H9 (cell line): ENCODE results near the gene PXDC1. TPM values are rescaled to one million over a fixed set of nuclear protein-coding genes. Genes with fewer than 3 reads are reported as not detected.

Source experiments
- DNase-seq: peaks from one replicate; pipeline ENCODE4 v3.0.0-alpha.2; 2017
- H2AFZ ChIP-seq: one replicate; pipeline ENCODE4 v1.6.1; 2013; ENCODE audit warnings: mild to moderate bottlenecking, low read length, control low read depth, moderate library complexity
- H2AK5ac ChIP-seq: 2 replicates; pipeline ENCODE4 v1.6.1; 2013; ENCODE audit warnings: low read length, control low read depth, mixed read lengths; ENCODE audit not compliant: insufficient read length
- H2BK120ac ChIP-seq: one replicate; pipeline ENCODE4 v1.6.1; 2013; ENCODE audit warnings: low read depth, mild to moderate bottlenecking, low read length, control low read depth, inconsistent platforms; ENCODE audit not compliant: poor library complexity, severe bottlenecking
- H2BK12ac ChIP-seq: 2 replicates; pipeline ENCODE4 v1.6.1; 2013; ENCODE audit warnings: low read length, control low read depth, mixed read lengths, low read depth; ENCODE audit not compliant: insufficient read length
- H2BK15ac ChIP-seq: 2 replicates; pipeline ENCODE4 v1.6.1; 2013; ENCODE audit warnings: low read depth, low read length, control low read depth
- H2BK20ac ChIP-seq: one replicate; pipeline ENCODE4 v1.6.1; 2013; ENCODE audit warnings: low read depth, mild to moderate bottlenecking, low read length, control low read depth, inconsistent platforms; ENCODE audit not compliant: poor library complexity, severe bottlenecking
- H2BK5ac ChIP-seq: 2 replicates; pipeline ENCODE4 v1.6.1; 2013; ENCODE audit warnings: low read length, control low read depth, mixed read lengths; ENCODE audit not compliant: insufficient read length
- H3K14ac ChIP-seq: 2 replicates; pipeline ENCODE4 v1.6.1; 2013; ENCODE audit warnings: low read length, control low read depth; ENCODE audit not compliant: insufficient read depth
- H3K18ac ChIP-seq: 2 replicates; pipeline ENCODE4 v1.6.1; 2013; ENCODE audit warnings: low read depth, mild to moderate bottlenecking, mixed read lengths, low read length, control low read depth; ENCODE audit not compliant: insufficient read length
- H3K23ac ChIP-seq: 2 replicates; pipeline ENCODE4 v1.6.1; 2013; ENCODE audit warnings: low read length, control low read depth, mixed read lengths, low read depth; ENCODE audit not compliant: insufficient read length
- H3K23me2 ChIP-seq: 2 replicates; pipeline ENCODE4 v1.6.1; 2013; ENCODE audit warnings: low read depth, mild to moderate bottlenecking, mixed read lengths, low read length, control low read depth; ENCODE audit not compliant: insufficient read length, poor library complexity, severe bottlenecking
- H3K27ac ChIP-seq: 2 replicates; pipeline ENCODE4 v1.5.1; 2013; ENCODE audit warnings: low read length, control low read depth, mixed read lengths, low read depth; ENCODE audit not compliant: insufficient read length
- H3K27me3 ChIP-seq: 2 replicates; pipeline ENCODE4 v1.6.1; 2013; ENCODE audit warnings: low read length, control low read depth, inconsistent platforms; ENCODE audit not compliant: insufficient read depth
- H3K4ac ChIP-seq: 2 replicates; pipeline ENCODE4 v1.6.1; 2013; ENCODE audit warnings: low read depth, mild to moderate bottlenecking, control low read depth, inconsistent platforms, low read length, moderate library complexity
- H3K4me1 ChIP-seq: 2 replicates; pipeline ENCODE4 v1.6.1; 2013; ENCODE audit warnings: low read length, control low read depth, inconsistent platforms; ENCODE audit not compliant: insufficient read depth
- H3K4me2 ChIP-seq: 2 replicates; pipeline ENCODE4 v1.6.1; 2013; ENCODE audit warnings: low read length, control low read depth, mixed read lengths; ENCODE audit not compliant: insufficient read length, insufficient read depth
- H3K56ac ChIP-seq: 2 replicates; pipeline ENCODE4 v1.6.1; 2013; ENCODE audit warnings: low read depth, mild to moderate bottlenecking, mixed read lengths, low read length, control low read depth; ENCODE audit not compliant: insufficient read length
- H3K79me1 ChIP-seq: 2 replicates; pipeline ENCODE4 v1.6.1; 2013; ENCODE audit warnings: low read depth, mild to moderate bottlenecking, moderate library complexity, low read length, control low read depth, inconsistent platforms; ENCODE audit not compliant: insufficient read depth, poor library complexity, severe bottlenecking
- H3K79me2 ChIP-seq: 2 replicates; pipeline ENCODE4 v1.6.1; 2013; ENCODE audit warnings: low read length, control low read depth, inconsistent platforms; ENCODE audit not compliant: insufficient read depth
- H3K9ac ChIP-seq: 2 replicates; pipeline ENCODE4 v1.6.1; 2013; ENCODE audit warnings: low read length, control low read depth, mixed read lengths; ENCODE audit not compliant: insufficient read length; ENCODE audit errors: extremely low read depth
- H3K9me3 ChIP-seq: one replicate; pipeline ENCODE4 v1.6.1; 2013; ENCODE audit warnings: low read depth, low read length, inconsistent platforms; ENCODE audit not compliant: control insufficient read depth
- H3T11ph ChIP-seq: one replicate; pipeline ENCODE4 v1.6.1; 2013; ENCODE audit warnings: mild to moderate bottlenecking, low read length, control low read depth, inconsistent platforms
- H4K20me1 ChIP-seq: one replicate; pipeline ENCODE4 v1.6.1; 2013; ENCODE audit not compliant: control insufficient read depth, insufficient read length, insufficient read depth
- H4K5ac ChIP-seq: 2 replicates; pipeline ENCODE4 v1.6.1; 2013; ENCODE audit warnings: low read depth, mild to moderate bottlenecking, mixed read lengths, low read length, control low read depth; ENCODE audit not compliant: insufficient read length
- H4K8ac ChIP-seq: replicated peaks from 2 replicates; pipeline ENCODE4 v1.6.1; 2013; ENCODE audit warnings: low read length, control low read depth, mixed read lengths, low read depth; ENCODE audit not compliant: insufficient read length
- H4K91ac ChIP-seq: 2 replicates; pipeline ENCODE4 v1.6.1; 2013; ENCODE audit warnings: low read depth, mild to moderate bottlenecking, moderate library complexity, mixed read lengths, low read length, control low read depth; ENCODE audit not compliant: insufficient read length
- H3K27ac Mint-ChIP-seq, 3 experiments: 2 replicates in 2 of 3; 3 replicates in 1 of 3; pipeline ENCODE4 v1.8.0; 2020 to 2021; ENCODE audit warnings: mixed read lengths in 3 of 3, mild to moderate bottlenecking in 1 of 3, moderate library complexity in 1 of 3
- H3K27me3 Mint-ChIP-seq: 2 replicates; pipeline ENCODE4 v1.8.0; 2021; ENCODE audit warnings: low read depth, mild to moderate bottlenecking, moderate library complexity, mixed read lengths
- H3K36me3 Mint-ChIP-seq, 3 experiments: 2 replicates in 2 of 3; 3 replicates in 1 of 3; pipeline ENCODE4 v1.8.0; 2020 to 2021; ENCODE audit warnings: low read depth in 3 of 3, mixed read lengths in 3 of 3; ENCODE audit not compliant: insufficient read depth in 1 of 3
- H3K4me1 Mint-ChIP-seq, 2 experiments: 2 replicates each; pipeline ENCODE4 v1.8.0; 2020; ENCODE audit warnings: mixed read lengths in 2 of 2
- H3K4me3 Mint-ChIP-seq, 2 experiments: 2 replicates in 1 of 2; 3 replicates in 1 of 2; pipeline ENCODE4 v1.8.0; 2020 to 2021; ENCODE audit warnings: mild to moderate bottlenecking in 2 of 2, mixed read lengths in 2 of 2, moderate library complexity in 1 of 2
- H3K9me3 Mint-ChIP-seq, 2 experiments: 2 replicates in 1 of 2; 3 replicates in 1 of 2; pipeline ENCODE4 v1.8.0; 2020; ENCODE audit warnings: mild to moderate bottlenecking in 2 of 2, mixed read lengths in 2 of 2, moderate library complexity in 1 of 2
- WGBS: extraction: QIAGEN DNeasy Blood & Tissue Kit; methylation state at CpG from one replicate; pipeline ENCODE4 v1.1.7; 2013; ENCODE audit warnings: missing lambda C conversion rate, low lambda C conversion rate, mixed read lengths; ENCODE audit not compliant: insufficient read length; ENCODE audit errors: extremely low coverage; 5-methylcytosine and 5-hydroxymethylcytosine counted together
- total RNA-seq: library from RNA; stranded (reverse); gene quantifications from 2 replicates; pipeline ENCODE4 v1.2.1, GENCODE V29; 2021
- TF ChIP-seq, protein P1 (sequence below): fragments of 200-600 bp; sonication (generic); conservative IDR thresholded peaks from 3 replicates; pipeline ENCODE4 v1.8.0; 2021; ENCODE audit warnings: antibody characterized with exemption, mild to moderate bottlenecking

The PXDC1 gene
- total RNA-seq, 1 experiment from 2014 or later = 3.1 TPM

DNA sequence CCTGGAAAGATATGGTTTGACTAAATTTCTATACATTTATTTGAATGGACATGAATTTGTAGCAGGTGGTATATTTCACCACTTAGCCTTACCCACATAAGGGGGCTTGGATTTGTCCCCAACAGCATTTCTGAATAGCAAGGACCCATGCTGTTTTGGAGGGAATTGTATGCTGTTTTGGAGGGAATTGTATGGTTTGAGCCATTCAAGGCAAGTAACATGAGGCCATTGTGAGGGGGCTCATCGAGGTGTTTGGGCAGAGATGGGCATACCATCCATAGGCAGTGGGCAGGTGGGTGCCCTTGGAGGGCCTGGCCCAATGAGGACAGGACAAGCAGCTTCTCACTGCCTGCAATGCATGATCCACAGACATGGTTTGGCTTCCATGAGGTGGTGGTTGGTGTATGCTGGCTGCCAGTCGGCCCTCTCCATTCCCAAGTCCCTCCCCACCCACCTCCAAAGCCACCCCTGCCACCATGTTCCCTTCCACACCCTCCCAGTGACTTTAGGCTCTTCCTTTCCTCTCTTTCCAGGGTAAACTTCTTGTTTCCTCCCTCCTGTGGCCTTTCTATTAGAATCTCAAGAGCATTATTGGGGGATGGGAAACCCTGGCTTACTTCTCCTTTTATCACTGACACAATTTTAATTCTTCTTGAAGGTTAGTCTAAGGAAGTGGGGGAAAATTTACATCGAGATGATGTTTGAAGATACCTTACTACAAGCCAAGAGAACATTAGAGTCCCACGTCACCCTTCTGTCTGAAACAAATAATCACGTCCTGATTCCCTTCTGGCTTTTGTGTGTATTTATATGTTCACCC, 13.2 kb upstream of the PXDC1 start:
- H3K27me3 Mint-ChIP-seq = no peaks in the 10 kb centered on the region; the same call in 1 of the 2 replicates
- no peaks in the 10 kb centered on the region for H3K36me3 Mint-ChIP-seq
- Histone ChIP-seq H3K4me2 (no peak overlapping the region), H3K14ac (no peak overlapping the region), H3K27me3 (no peaks in the 10 kb centered on the region), H2BK20ac (no peak overlapping the region), H3K18ac (no peak overlapping the region), H3K4ac (no peak overlapping the region), H3K56ac (no peak overlapping the region), H2BK5ac (no peak overlapping the region), H3K4me1 (peaks cover 3% of the 10 kb centered on the region; the same call in 1 of the 2 replicates), H2BK120ac (no peak overlapping the region), H2BK15ac (no peak overlapping the region), H4K8ac (no peak overlapping the region), H2AK5ac (no peak overlapping the region), H3K9ac (no peak overlapping the region), H3T11ph (no peak overlapping the region), H3K23me2 (no peaks in the 10 kb centered on the region), H2BK12ac (no peak overlapping the region), H3K79me2 (no peaks in the 10 kb centered on the region), H4K20me1 (no peaks in the 10 kb centered on the region), H3K9me3 (no peaks in the 10 kb centered on the region), H3K27ac (no peak overlapping the region), H3K23ac (no peak overlapping the region), H2AFZ (no peak overlapping the region), H4K91ac (no peak overlapping the region), H3K79me1 (no peaks in the 10 kb centered on the region), H4K5ac (no peak overlapping the region)
- H3K4me3 Mint-ChIP-seq = no peak overlapping the region
- no peak overlapping the region for H3K27ac Mint-ChIP-seq
- no CpG with 5 or more reads among the region's 5 CpGs for WGBS
- TF ChIP-seq, protein P1, sequence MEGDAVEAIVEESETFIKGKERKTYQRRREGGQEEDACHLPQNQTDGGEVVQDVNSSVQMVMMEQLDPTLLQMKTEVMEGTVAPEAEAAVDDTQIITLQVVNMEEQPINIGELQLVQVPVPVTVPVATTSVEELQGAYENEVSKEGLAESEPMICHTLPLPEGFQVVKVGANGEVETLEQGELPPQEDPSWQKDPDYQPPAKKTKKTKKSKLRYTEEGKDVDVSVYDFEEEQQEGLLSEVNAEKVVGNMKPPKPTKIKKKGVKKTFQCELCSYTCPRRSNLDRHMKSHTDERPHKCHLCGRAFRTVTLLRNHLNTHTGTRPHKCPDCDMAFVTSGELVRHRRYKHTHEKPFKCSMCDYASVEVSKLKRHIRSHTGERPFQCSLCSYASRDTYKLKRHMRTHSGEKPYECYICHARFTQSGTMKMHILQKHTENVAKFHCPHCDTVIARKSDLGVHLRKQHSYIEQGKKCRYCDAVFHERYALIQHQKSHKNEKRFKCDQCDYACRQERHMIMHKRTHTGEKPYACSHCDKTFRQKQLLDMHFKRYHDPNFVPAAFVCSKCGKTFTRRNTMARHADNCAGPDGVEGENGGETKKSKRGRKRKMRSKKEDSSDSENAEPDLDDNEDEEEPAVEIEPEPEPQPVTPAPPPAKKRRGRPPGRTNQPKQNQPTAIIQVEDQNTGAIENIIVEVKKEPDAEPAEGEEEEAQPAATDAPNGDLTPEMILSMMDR = no peak
- no peak for DNase-seq
- H3K9me3 Mint-ChIP-seq = no peaks in the 10 kb centered on the region
- peaks cover 12 to 16% of the 10 kb centered on the region in 2 experiments for H3K4me1 Mint-ChIP-seq
